ENCODE results near the gene ADGRB3.
"Not testable (repeated sequence)": the region's sequence is repeated elsewhere in the genome, so short reads cannot be mapped to it uniquely, and the experiment has no call there.

ADGRB3 gene

GRCh38 chr6:68895929-68896328 is 260.8 kb downstream of the ADGRB3 start:
- no peak for DNase-seq (ENCODE audit: low spot score)
- TF ChIP-seq CTCF (IDR thresholded peaks at IDR 0.05; ENCODE audit: borderline replicate concordance, control extremely low read depth, extremely low read depth, insufficient read depth, missing control alignments) = no peak
- in situ Hi-C loops (cut with MboI; ENCODE audit: low sequenced_read_pairs, unreplicated experiment) = no loop called here

- in situ Hi-C loops (cut with MboI; ENCODE audit: low sequenced_read_pairs, unreplicated experiment) = no loop called here
- no peak for DNase-seq (ENCODE audit: low spot score)
Observed at GRCh38 chr6:68901044-68901443, 266.0 kb downstream of the ADGRB3 start.

GRCh38 chr6:68911334-68911733 is 276.3 kb downstream of the ADGRB3 start:
- no peak for DNase-seq (ENCODE audit: low spot score)
- TF ChIP-seq CTCF (IDR thresholded peaks at IDR 0.05; ENCODE audit: borderline replicate concordance, control extremely low read depth, extremely low read depth, insufficient read depth, missing control alignments) = no peak
- in situ Hi-C loops (cut with MboI; ENCODE audit: low sequenced_read_pairs, unreplicated experiment) = no loop called here

More at GRCh38 chr6:68901044-68901443, 266.0 kb downstream of the ADGRB3 start:
- no peak for TF ChIP-seq CTCF (IDR thresholded peaks at IDR 0.05; ENCODE audit: borderline replicate concordance, control extremely low read depth, extremely low read depth, insufficient read depth, missing control alignments)

GRCh38 chr6:68911811-68912210 is 276.7 kb downstream of the ADGRB3 start:
- in situ Hi-C loops (cut with MboI; ENCODE audit: low sequenced_read_pairs, unreplicated experiment) = no loop called here
- TF ChIP-seq CTCF (IDR thresholded peaks at IDR 0.05; ENCODE audit: borderline replicate concordance, control extremely low read depth, extremely low read depth, insufficient read depth, missing control alignments) = no peak
- DNase-seq (ENCODE audit: low spot score) = no peak

GRCh38 chr6:68912805-68913204 is 277.7 kb downstream of the ADGRB3 start:
- in situ Hi-C loops (cut with MboI; ENCODE audit: low sequenced_read_pairs, unreplicated experiment); DNase-seq (ENCODE audit: low spot score): not testable (repeated sequence)

GRCh38 chr6:68915586-68915985 is 280.5 kb downstream of the ADGRB3 start:
- no peak for DNase-seq (ENCODE audit: low spot score)
- in situ Hi-C loops (cut with MboI; ENCODE audit: low sequenced_read_pairs, unreplicated experiment) = no loop called here
- TF ChIP-seq CTCF (IDR thresholded peaks at IDR 0.05; ENCODE audit: borderline replicate concordance, control extremely low read depth, extremely low read depth, insufficient read depth, missing control alignments) = no peak

- no peak for DNase-seq (ENCODE audit: low spot score)
- in situ Hi-C loops (cut with MboI; ENCODE audit: low sequenced_read_pairs, unreplicated experiment) = no loop called here
- TF ChIP-seq CTCF (IDR thresholded peaks at IDR 0.05; ENCODE audit: borderline replicate concordance, control extremely low read depth, extremely low read depth, insufficient read depth, missing control alignments) = no peak
Observed at GRCh38 chr6:68919537-68919936, 284.5 kb downstream of the ADGRB3 start.

Data from GM13976 (cell line).